G401 (cell line): Measurements from ENCODE around the gene GUCD1. TPM values are rescaled to one million over a fixed set of nuclear protein-coding genes. Genes with fewer than 3 reads are reported as not detected.

Source experiments
- DNase-seq: peaks from one replicate; pipeline ENCODE4 v3.0.0-alpha.2; 2015; ENCODE audit warnings: low spot score
- in situ Hi-C: cut with HindIII; loops from 2 replicates; pipeline ENCODE4 v1.10.0; 2016; ENCODE audit warnings: low sequenced_read_pairs, mixed read lengths
- total RNA-seq: library from RNA; depleted of rRNA; stranded (reverse); fragments of >200 nt; shearing (Covaris generic); gene quantifications from 2 replicates; pipeline ENCODE4 v1.2.3, GENCODE V29; 2014; rRNA removed

GUCD1 gene
- total RNA-seq, 1 experiment from 2014 or later = 144 TPM

DNA sequence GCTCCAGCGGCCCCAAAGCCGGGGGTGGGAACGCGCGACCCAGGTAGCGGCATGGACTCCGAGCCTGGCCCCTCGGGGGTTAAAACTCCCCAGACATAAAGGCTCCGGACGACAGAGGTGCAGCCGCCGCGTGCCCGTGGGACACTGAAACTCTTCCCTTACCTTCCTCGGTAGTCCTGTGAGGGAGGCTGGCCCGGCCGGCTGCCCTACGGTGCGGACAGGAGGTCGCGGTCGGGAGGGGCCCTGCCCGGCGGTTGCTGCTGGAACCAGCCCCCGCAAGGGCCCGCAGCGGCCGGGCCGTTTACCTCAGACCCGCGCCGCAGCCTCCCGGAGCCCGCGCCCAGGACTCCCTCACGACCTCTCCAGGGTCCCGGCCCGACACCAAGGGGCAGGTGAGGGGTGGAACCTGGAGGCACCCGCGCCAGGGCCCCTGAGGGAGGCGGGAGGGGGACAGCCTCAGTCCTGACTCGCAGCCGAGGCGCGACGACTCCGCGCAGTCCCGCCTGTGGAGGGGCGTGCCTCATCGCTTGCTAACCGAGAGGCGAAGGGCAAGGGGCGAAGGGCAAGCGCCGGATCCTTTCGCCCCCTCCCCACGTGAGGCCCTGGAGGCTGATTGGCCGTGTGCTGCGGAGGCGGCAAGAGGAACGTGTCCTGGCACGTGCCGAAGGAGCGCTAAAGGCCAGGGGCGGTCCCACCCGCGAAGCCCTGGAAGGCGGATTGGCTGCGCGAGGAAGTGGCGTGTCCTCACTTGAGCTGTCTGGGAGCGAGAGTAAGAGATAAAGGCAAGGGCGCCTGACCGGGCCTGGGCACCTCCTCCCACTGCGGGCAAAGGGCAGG is 60.2 kb downstream of the GUCD1 start, which contains the start of gene UPB1:
Gene UPB1, plus strand, starts transcription at position 805 of the 837 bp plus-strand sequence. CDS start 72 bp downstream, outside the sequence.
- DNase-seq = no peak
- in situ Hi-C loops = no loop called here

DNA sequence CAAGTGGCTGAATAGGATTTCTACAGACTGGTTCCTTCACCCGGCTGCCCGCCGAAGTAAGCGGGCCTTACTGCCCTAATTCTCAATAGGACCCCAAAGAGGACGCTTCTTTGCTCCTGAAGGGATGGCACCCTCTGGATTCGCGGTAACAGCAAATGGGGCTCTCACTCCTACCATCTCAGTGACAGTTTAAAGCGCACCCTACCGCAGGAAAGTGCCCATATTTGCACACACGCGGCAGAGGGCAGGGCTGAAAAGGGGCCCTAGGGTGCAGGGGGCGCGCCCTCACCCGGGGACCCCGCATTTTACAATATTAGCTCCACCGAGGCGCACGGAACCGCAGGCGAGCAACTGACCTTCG is 60.8 kb downstream of the GUCD1 start:
- no peak for DNase-seq
- in situ Hi-C loops = no loop called here

GRCh38 chr22:24492391-24492790 is 62.5 kb downstream of the GUCD1 start:
- in situ Hi-C loops = no loop called here
- no peak for DNase-seq

Other genes with a start within 250 kb of the GUCD1 start
- gene ADORA2A, start 127.5 kb downstream of the GUCD1 start, total RNA-seq = 1.1 and 1.2 TPM in 2 replicates
- gene UPB1, start 59.8 kb downstream of the GUCD1 start, total RNA-seq = 0.12 and 0.51 TPM in 2 replicates
- 178 and 183 TPM in 2 replicates for gene SNRPD3, start 861 bp upstream of the GUCD1 start, total RNA-seq
- gene LRRC75B, start 37.9 kb upstream of the GUCD1 start, total RNA-seq = 19.3 and 31.3 TPM in 2 replicates
- gene GGT1, start 48.1 kb upstream of the GUCD1 start, total RNA-seq = 99.6 and 109 TPM in 2 replicates
- gene PIWIL3, start 219.6 kb upstream of the GUCD1 start, total RNA-seq = not detected in 2 replicates